Superior temporal gyrus (tissue), 1 donor: ENCODE results near the gene CUX1.

Experiments used
- DNase-seq: peaks from one replicate; pipeline ENCODE4 v3.0.0-alpha.2; 2016; ENCODE audit errors: extremely low spot score

CUX1 gene

GRCh38 chr7:101937717-101938514 is 120.5 kb downstream of the CUX1 start:
- DNase-seq, result no peak

GRCh38 chr7:101939136-101939695 is 121.8 kb downstream of the CUX1 start:
- DNase-seq, result no peak

- no peak for DNase-seq
These were observed 122.7 kb downstream of the CUX1 start for GRCh38 chr7:101940151-101940550.

- DNase-seq, result no peak
These were observed 123.4 kb downstream of the CUX1 start for GRCh38 chr7:101940830-101941229.

- peak; percentile 52 for DNase-seq
These were observed 124.3 kb downstream of the CUX1 start for GRCh38 chr7:101941481-101942383.

GRCh38 chr7:101942603-101943210 is 125.3 kb downstream of the CUX1 start:
- DNase-seq, result no peak

GRCh38 chr7:101943306-101943705 is 125.9 kb downstream of the CUX1 start:
- no peak for DNase-seq

GRCh38 chr7:101943889-101944600 is 126.6 kb downstream of the CUX1 start:
- no peak for DNase-seq

GRCh38 chr7:101944611-101945010 is 127.2 kb downstream of the CUX1 start:
- DNase-seq, result no peak

- no peak for DNase-seq
These were observed 127.8 kb downstream of the CUX1 start for GRCh38 chr7:101945034-101945758.

GRCh38 chr7:101947899-101948298 is 130.5 kb downstream of the CUX1 start:
- peak; percentile 43 for DNase-seq

GRCh38 chr7:101948650-101949049 is 131.2 kb downstream of the CUX1 start:
- DNase-seq, result no peak

- DNase-seq, result no peak
These were observed 133.2 kb downstream of the CUX1 start for GRCh38 chr7:101950450-101951119.

- DNase-seq, result no peak
These were observed 134.3 kb downstream of the CUX1 start for GRCh38 chr7:101951757-101952156.

- no peak for DNase-seq
These were observed 135.2 kb downstream of the CUX1 start for GRCh38 chr7:101952355-101953247.

GRCh38 chr7:101953248-101953819 is 135.9 kb downstream of the CUX1 start:
- no peak for DNase-seq

GRCh38 chr7:101954499-101954898 is 137.1 kb downstream of the CUX1 start:
- DNase-seq, result no peak

- no peak for DNase-seq
These were observed 138.7 kb downstream of the CUX1 start for GRCh38 chr7:101956130-101956529.
